Kidney epithelial cell (primary cell): ENCODE data around the gene TMC8. TPM values are rescaled to one million over a fixed set of nuclear protein-coding genes. Genes with fewer than 3 reads are reported as not detected.

Source experiments
- DNase-seq: peaks from one replicate; pipeline ENCODE4 v3.0.0-alpha.2; 2010; ENCODE audit warnings: low read depth
- H3K27me3 ChIP-seq: 2 replicates; pipeline ENCODE4 v1.6.0; 2011; ENCODE audit warnings: low read length; ENCODE audit not compliant: control insufficient read depth, insufficient read depth
- H3K36me3 ChIP-seq: 2 replicates; pipeline ENCODE4 v1.5.1; 2011; ENCODE audit warnings: low read length; ENCODE audit not compliant: control insufficient read depth, insufficient read depth
- H3K4me3 ChIP-seq: 2 replicates; pipeline ENCODE4 v1.5.1; 2011; ENCODE audit warnings: low read depth, mild to moderate bottlenecking, control low read depth, low read length
- total RNA-seq: library from RNA; depleted of rRNA; stranded (reverse); fragments of >200 nt; gene quantifications from 2 replicates; pipeline ENCODE4 v1.2.3, GENCODE V29; 2015
- TF ChIP-seq, protein P1 (sequence below): IDR thresholded peaks from 2 replicates; pipeline ENCODE4 v1.5.1; 2011; ENCODE audit warnings: mild to moderate bottlenecking, moderate library complexity, low read length, control low read depth, inconsistent platforms; ENCODE audit not compliant: insufficient read depth, poor library complexity, severe bottlenecking

Gene TMC8
- total RNA-seq, 1 donor from 2014 or later = 6.4 TPM

DNA sequence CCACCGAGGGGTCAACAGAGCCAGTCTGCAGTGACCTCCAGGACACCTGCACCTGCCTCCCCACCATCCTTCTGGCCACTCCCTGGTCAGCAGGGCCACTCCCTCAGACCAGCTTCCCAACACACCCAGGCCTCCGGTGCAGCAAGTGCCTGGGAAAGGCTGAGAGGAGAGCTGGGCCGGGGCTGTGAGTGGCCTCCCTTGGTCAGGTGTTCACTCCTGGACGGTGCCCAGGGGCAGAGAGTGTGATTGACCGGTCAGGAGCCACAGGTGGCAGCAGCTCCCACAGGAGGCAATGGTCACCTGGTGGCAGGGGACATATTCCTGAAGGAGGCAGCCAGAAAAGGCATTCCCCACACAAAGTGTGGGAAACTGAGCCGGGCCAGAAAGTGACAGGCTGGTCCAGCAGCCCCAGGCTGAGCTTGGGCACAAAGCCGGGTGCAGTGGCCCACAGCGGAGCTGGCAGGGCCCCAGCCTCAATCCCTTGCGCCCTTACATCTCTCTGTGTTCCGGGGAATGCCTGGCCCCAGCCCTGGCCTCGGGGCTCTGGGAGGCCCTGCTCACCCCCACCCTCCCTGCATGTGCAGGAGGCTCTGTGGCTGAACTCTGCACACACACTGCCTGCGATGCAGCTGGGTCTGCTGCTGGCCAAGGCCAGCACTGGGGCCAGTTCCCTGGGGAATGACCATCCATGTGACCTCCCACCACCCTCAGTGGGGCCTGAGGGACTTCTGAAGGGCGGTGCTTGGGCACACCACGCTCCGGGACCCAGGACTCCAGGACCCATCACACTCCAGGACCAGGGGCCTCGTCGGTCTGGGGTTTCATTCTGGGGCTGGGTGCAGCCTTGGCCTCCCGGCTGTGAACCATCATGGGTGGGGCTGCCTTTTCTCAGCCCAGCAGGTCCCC lies 14.4 kb downstream of the TMC8 start:
- Histone ChIP-seq H3K4me3 (no peak overlapping the region), H3K36me3 (no peaks in the 10 kb centered on the region), H3K27me3 (no peaks in the 10 kb centered on the region)
- no peak for DNase-seq
- TF ChIP-seq, protein P1, sequence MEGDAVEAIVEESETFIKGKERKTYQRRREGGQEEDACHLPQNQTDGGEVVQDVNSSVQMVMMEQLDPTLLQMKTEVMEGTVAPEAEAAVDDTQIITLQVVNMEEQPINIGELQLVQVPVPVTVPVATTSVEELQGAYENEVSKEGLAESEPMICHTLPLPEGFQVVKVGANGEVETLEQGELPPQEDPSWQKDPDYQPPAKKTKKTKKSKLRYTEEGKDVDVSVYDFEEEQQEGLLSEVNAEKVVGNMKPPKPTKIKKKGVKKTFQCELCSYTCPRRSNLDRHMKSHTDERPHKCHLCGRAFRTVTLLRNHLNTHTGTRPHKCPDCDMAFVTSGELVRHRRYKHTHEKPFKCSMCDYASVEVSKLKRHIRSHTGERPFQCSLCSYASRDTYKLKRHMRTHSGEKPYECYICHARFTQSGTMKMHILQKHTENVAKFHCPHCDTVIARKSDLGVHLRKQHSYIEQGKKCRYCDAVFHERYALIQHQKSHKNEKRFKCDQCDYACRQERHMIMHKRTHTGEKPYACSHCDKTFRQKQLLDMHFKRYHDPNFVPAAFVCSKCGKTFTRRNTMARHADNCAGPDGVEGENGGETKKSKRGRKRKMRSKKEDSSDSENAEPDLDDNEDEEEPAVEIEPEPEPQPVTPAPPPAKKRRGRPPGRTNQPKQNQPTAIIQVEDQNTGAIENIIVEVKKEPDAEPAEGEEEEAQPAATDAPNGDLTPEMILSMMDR = no peak

DNA sequence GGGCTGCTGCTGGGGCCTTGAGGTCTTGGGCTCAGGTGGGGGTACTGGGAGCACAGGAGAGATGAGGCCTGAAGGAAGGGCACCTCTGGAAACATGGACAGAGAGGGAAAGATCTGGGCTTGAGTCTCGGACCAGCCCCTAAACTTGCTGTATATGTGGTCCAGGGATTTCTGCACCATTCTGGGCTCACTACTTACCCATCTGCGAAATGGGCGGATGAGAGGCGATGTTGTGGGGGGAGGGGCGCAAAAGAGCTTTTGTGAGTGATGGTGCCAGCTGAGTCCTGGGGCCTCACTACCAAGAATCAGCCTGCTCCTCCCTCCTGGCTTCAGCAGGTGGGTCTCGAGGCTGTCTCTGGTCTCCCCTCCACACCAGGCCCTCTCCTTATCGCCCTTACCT lies 15.9 kb downstream of the TMC8 start:
- H3K27me3 ChIP-seq = no peaks in the 10 kb centered on the region
- no peak for DNase-seq
- TF ChIP-seq, protein P1 = no peak

DNA sequence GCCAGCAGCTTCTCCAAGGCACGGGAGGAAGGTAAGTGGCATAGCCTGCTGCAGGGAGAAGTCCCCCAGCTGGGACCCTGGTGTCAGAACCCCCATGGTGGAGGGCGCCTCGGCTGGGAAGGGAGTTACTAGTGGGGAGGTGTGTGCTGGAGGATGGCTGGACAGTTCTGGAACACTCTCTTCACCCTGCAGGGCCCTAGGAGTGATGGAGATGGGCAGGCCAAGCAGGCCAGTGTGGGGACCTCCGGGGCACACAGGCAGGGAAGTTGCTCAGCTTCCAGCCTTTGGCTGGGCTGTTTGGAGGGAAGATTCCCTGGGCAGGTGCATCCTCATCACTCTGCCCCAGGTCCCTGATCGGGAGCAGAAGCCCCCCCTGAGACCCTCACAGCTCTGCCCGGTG lies 16.3 kb downstream of the TMC8 start:
- Histone ChIP-seq H3K27me3 (no peaks in the 10 kb centered on the region), H3K4me3 (no peak overlapping the region), H3K36me3 (no peaks in the 10 kb centered on the region)
- DNase-seq = no peak
- TF ChIP-seq, protein P1 = no peak

More for the DNA sequence above, 15.9 kb downstream of the TMC8 start:
- Histone ChIP-seq H3K4me3 (no peak overlapping the region), H3K36me3 (no peaks in the 10 kb centered on the region)

DNA sequence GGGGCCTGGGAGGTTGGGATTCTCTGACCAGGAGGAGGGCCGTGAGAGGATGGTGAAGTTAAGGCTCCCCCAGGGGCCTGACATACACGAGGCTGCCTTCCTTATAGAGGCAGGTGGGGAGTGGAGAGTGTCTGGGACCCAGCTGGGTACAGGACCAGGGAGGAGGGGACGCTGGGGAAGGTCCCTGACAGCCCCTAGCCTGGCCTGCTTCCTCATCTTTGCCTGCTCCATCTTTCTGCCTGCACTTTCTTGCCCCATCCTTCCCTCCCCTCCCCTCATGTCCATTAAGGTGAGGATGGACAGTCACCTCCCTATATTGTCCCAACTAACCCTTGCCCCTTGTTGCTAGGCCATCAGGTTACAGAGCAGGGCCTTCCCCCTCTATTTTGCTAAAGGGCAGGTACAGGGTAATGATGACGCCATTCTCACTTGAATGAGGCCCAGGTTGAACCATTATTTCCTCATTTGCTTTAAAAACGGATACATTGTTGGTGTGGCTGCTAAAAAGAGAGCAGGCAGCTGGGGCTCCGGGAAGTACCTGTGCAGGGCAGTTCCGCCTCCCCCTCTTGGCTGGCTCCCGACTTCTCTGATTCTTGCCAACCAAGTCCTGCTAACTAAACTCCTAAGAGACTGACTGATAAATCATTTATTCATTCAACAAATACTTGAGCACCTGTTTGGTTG lies 16.9 kb downstream of the TMC8 start:
- Histone ChIP-seq H3K36me3 (no peaks in the 10 kb centered on the region), H3K4me3 (no peak overlapping the region), H3K27me3 (no peaks in the 10 kb centered on the region)
- DNase-seq = no peak
- TF ChIP-seq, protein P1 = no peak

DNA sequence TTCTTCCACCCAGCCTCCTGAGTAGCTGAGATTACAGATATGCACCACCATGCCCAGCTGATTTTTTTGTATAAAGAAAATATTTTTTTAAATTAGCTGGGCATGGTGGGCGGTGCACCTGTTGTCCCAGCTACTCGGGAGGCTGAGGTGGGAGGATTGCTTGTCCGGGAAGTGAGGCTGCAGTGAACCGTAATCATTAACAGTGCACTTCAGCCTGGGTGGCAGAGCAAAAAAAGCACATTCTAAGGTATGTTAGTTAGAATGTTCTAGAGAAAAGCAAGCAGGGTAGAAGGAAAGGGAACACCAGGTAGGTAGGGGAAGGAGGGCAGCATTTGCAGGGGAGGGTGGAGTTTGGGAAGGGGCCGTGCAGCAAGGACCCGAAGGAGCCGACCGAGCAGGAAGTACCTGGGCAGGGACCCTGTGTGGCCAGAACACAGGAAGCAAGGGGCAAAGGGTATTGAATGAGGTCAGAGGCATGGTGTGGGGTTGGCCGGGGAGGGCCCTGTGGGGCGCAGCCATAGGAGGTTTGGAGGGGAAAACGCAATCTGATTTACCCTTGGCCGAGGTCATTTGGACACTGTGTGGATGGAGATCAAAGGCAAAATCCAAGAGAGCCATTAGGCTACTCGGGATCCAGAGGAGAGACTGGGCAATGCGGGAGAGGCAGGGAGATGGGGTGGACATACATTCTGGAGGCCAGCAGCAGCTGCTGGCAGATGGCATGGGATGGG lies 17.9 kb downstream of the TMC8 start:
- no peak for DNase-seq
- TF ChIP-seq, protein P1 = no peak
- no peaks in the 10 kb centered on the region for H3K27me3 ChIP-seq
- H3K4me3 ChIP-seq = no peak overlapping the region
- H3K36me3 ChIP-seq = no peaks in the 10 kb centered on the region
